ENCODE results near the gene CCDC190.
A peak's percentile ranks its signal among the peaks of the same experiment; 100 is the strongest.
"Not testable (repeated sequence)": the region's sequence is repeated elsewhere in the genome, so short reads cannot be mapped to it uniquely, and the experiment has no call there.

Gene CCDC190

GRCh38 chr1:162876751-162877150, 15.8 kb upstream of the CCDC190 start:
- no peak for DNase-seq

GRCh38 chr1:162873671-162874666, 13.0 kb upstream of the CCDC190 start:
- no peak for DNase-seq

- DNase-seq = no peak
Measured at GRCh38 chr1:162872981-162873380, 12.0 kb upstream of the CCDC190 start.

- DNase-seq = not testable (repeated sequence)
Measured at GRCh38 chr1:162871417-162871816, 10.4 kb upstream of the CCDC190 start.

- DNase-seq = no peak
Measured at GRCh38 chr1:162868972-162869371, 8.0 kb upstream of the CCDC190 start.

GRCh38 chr1:162861625-162862024, 650 bp upstream of the CCDC190 start:
- DNase-seq = no peak

- no peak for DNase-seq
Measured at GRCh38 chr1:162859191-162859590, 1.8 kb downstream of the CCDC190 start.

- DNase-seq = no peak
Measured at GRCh38 chr1:162857850-162858249, 3.1 kb downstream of the CCDC190 start.

- no peak for DNase-seq
Measured at GRCh38 chr1:162856260-162856659, 4.7 kb downstream of the CCDC190 start.

- DNase-seq = no peak
Measured at GRCh38 chr1:162855461-162856150, 5.4 kb downstream of the CCDC190 start.

- DNase-seq = peak; percentile 38 to 56
Measured at GRCh38 chr1:162854245-162854882, 6.6 kb downstream of the CCDC190 start.

- DNase-seq = no peak
Measured at GRCh38 chr1:162851341-162851740, 9.6 kb downstream of the CCDC190 start.

GRCh38 chr1:162849711-162850110, 11.3 kb downstream of the CCDC190 start:
- no peak for DNase-seq

- peak; percentile 63 to 73 for DNase-seq
Measured at GRCh38 chr1:162847839-162848453, 13.0 kb downstream of the CCDC190 start.

GRCh38 chr1:162846256-162847212, 14.4 kb downstream of the CCDC190 start:
- DNase-seq = no peak

GRCh38 chr1:162844153-162844552, 16.8 kb downstream of the CCDC190 start:
- no peak for DNase-seq

GRCh38 chr1:162840250-162840839, 20.6 kb downstream of the CCDC190 start:
- DNase-seq = no peak

GRCh38 chr1:162838863-162839262, 22.1 kb downstream of the CCDC190 start:
- DNase-seq = no peak

GRCh38 chr1:162835157-162835899, 25.6 kb downstream of the CCDC190 start:
- no peak for DNase-seq

GRCh38 chr1:162832470-162832869, 28.5 kb downstream of the CCDC190 start:
- DNase-seq = no peak

GRCh38 chr1:162829268-162829667, 31.7 kb downstream of the CCDC190 start:
- DNase-seq = no peak

Data from CD4-positive, alpha-beta T cell treated with Interferon alpha-2 for 1 hour (primary cell).